Endometrial microvascular endothelial cells (primary cell): ENCODE measurements around the gene FIG4. TPM values are rescaled to one million over a fixed set of nuclear protein-coding genes. Genes with fewer than 3 reads are reported as not detected.

Source experiments
- in situ Hi-C: cut with HindIII; loops from 2 replicates; pipeline ENCODE4 v1.10.0; 2017; ENCODE audit warnings: low sequenced_read_pairs, low pct_unique_long_range_greater_than_20kb; ENCODE audit errors: inconsistent ontology term
- total RNA-seq: library from RNA; depleted of rRNA; stranded (reverse); fragments of >200 nt; gene quantifications from one replicate; pipeline ENCODE4 v1.2.3, GENCODE V29; 2015; ENCODE audit errors: inconsistent ontology term

FIG4 gene
- total RNA-seq, 1 donor from 2014 or later: 16.7 TPM

GRCh38 chr6:109782491-109782999 is 91.4 kb downstream of the FIG4 start:
- in situ Hi-C loops: no loop called here

DNA sequence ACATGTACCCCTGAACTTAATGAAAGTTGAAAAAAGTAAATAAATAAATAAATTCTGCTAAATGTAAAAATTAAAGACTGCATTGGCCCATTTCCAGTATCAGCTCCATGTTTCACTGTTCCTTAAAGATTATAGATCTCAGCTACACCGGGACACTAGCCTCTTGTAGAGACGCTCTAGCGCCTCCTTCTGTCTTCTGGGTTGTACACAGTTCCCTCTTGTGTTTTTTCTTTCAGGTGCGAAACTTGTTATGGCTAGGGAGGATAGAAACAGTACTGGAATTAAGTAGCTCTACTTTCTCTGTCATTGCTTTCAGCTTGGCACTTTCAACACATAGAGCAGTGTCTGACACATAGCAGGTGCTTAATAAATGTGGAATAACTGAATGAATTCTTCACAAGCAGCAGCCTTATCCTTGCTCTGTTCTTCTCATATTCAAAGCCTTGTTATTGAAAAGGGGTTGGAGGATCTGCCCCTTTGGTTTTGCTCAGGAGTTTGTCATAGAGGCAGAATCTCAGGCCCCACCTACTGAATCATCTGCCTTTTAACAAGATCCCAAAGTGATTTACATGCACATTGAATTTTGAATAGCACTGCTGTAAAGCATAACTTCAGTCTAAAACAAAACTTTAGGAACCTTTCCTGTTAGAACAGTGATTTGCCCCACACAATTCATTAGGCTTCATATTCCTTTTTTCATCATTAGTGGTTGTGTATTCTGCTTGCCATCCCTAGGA is 92.3 kb downstream of the FIG4 start:
- in situ Hi-C loops: no loop called here

DNA sequence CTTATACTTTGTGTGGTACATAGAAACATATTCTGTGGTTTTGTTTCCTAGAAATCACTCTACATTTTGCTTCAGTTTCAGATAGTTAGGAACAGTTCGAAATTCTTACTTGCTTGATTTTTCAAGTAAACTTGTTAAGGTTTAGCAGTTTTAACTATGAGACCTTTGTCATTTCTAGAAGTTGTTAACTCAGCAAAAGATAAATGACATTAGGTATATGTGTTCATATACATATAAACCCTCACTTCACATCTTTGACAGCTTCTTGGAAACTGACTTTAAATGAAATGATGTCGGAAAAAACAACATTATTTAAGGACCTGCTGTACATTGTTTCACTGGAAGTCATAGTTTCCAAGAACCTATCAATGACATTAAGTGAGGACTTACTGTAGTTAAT is 96.2 kb downstream of the FIG4 start:
- in situ Hi-C loops: no loop called here

GRCh38 chr6:109788687-109789086 is 97.6 kb downstream of the FIG4 start:
- in situ Hi-C loops: no loop called here

DNA sequence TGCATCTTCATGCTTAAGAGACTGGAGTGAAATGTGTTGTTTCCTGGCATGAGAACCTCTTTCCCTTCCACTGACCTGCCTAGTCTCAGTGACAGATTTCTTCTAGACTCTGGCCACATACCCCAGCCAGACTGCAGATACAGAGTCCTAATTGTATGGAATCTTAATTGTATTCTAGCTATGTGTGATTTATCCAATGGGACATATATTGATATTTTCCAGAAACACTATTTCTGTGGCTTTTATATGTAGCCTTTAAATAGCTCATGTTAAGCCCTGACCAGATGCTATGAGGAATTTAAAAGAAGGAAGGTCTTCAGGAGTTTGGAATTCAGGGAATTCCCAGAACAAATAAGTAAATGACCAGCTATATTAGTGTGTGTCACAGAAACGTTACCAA is 99.0 kb downstream of the FIG4 start:
- in situ Hi-C loops: no loop called here

GRCh38 chr6:109791301-109791700 is 100.2 kb downstream of the FIG4 start:
- in situ Hi-C loops: no loop called here

GRCh38 chr6:109793021-109793420 is 101.9 kb downstream of the FIG4 start:
- in situ Hi-C loops: no loop called here

DNA sequence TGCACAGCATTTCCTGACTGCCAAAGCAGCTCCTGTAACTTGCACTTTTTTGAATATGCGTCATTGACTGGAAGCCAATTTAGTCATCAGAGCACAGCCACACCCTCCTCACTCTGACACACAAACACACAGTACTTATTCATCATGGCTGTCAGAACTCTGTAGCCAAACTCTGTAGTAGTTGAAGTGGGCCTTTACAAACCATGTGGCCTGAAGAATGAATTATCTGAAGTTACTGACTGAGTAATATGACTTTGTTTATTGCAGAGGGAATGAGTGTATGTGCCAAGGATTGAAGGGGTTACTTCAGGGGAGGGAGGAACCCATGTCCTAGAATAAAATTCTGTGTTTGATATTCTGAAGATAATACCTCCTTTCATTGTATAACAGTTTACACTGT is 102.7 kb downstream of the FIG4 start:
- in situ Hi-C loops: no loop called here

- in situ Hi-C loops: no loop called here
Observed at GRCh38 chr6:109794201-109794923, 103.3 kb downstream of the FIG4 start.

DNA sequence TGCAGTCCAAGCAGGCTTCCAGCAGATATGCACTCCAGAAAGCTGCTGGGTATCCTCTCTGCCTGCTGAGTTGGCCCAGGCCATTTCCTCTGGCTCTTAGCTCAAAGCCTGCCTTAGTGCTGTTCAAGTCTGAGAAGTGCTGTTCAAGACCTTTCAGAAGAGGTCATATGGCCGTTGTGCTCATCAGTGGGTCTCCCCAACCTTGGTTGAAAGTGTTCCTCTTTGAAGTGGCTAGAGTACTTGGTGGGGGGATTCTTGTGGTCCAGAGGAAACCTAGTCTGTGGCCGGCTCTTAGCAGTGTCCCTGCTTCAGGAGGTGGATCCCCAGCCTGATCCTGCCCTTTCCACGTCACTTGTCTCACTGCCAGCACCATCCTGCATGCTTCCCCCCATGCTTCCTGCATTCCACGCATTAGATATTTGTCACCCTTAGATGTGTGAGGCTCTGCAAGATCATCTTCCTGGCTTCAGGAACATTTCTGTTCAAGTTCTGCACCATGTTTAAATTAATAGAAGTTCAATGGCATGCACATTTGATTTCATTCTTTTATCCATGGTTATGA is 105.0 kb downstream of the FIG4 start:
- in situ Hi-C loops: no loop called here

DNA sequence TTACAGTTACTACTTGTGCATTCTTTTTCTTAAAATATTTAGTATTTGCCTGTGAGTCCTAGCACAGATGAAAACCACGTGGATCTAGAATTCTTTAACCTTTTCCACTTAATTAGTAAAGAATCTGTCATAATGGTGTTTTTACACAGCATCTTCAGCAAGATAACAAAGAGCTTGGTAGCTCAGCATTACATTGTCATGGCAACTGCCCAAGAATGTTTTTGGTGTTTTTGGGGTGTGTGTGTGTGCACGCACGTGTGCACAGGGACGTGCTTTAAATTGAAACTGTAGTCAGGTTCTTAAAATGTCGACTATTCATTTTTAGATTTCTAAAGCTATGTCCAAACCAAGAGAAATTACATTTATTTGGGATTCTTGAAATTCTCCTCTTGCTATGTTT is 108.0 kb downstream of the FIG4 start:
- in situ Hi-C loops: no loop called here

GRCh38 chr6:109799664-109800063 is 108.6 kb downstream of the FIG4 start:
- in situ Hi-C loops: no loop called here

GRCh38 chr6:109800771-109801170 is 109.7 kb downstream of the FIG4 start:
- in situ Hi-C loops: no loop called here

GRCh38 chr6:109801794-109802193 is 110.7 kb downstream of the FIG4 start:
- in situ Hi-C loops: no loop called here

- in situ Hi-C loops: no loop called here
Observed at GRCh38 chr6:109804020-109804419, 112.9 kb downstream of the FIG4 start.

- in situ Hi-C loops: no loop called here
Observed at GRCh38 chr6:109807881-109808280, 116.8 kb downstream of the FIG4 start.

DNA sequence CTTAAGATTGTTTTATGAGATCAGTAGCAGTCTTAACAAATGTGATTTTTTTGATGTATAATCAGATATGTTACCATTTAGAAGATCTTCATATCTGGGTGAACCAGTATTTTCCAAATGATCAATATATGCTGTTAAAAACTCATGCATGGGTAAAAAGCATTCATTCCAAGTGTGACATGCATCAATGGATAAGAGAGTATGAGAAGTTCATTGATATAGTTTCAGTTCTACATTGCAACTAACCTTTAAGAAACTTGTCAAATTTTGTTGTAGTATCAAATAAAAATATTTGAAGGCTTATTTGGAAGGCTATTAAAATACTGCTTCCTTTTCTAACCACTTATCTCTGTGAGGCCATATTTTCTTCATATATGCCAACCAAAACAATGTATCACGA is 117.7 kb downstream of the FIG4 start:
- in situ Hi-C loops: no loop called here

DNA sequence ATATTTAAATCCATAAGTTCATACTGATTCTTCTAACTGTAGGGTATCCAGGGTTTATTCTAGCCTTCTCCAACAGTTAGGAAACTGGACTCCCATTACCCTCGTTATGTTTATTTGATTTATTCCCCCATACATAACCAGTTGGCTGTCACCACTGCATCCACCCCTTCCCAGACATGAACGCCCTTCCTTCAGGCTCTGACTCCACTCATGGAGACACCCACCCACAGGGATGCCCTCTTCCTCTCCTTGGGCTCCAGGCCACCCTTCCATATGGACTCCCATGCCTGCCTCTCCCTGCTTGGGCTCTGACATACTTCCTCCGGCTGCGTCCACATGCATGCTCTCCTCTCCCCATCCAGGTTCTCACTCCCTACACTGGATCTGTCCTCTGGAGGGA is 124.0 kb downstream of the FIG4 start:
- in situ Hi-C loops: no loop called here

GRCh38 chr6:109816452-109817374 is 125.6 kb downstream of the FIG4 start:
- in situ Hi-C loops: no loop called here
